K562 (cell line): ENCODE data around the gene UPF1. TPM values are rescaled to one million over a fixed set of nuclear protein-coding genes. Genes with fewer than 3 reads are reported as not detected.

Source experiments
- BCOR ChIP-seq: fragments of 450-650 bp; IDR thresholded peaks from 2 replicates; pipeline ENCODE4 v1.6.1; 2016
- BRCA1 ChIP-seq, 2 experiments: fragments of 450-650 bp in 1 of 2; sonication (generic) in 1 of 2; formaldehyde crosslinking in 1 of 2; IDR thresholded peaks; 2 replicates each; pipeline versions ENCODE4 v1.5.0 to v1.6.1; 2017 to 2020; ENCODE audit warnings: mild to moderate bottlenecking in 1 of 2, missing genetic modification reagents in 1 of 2
- HOXB6 ChIP-seq: fragments of 250-450 bp; sonication (Bioruptor Pico); IDR thresholded peaks from 2 replicates; pipeline ENCODE4 v1.5.1; 2022; ENCODE audit warnings: mild to moderate bottlenecking, borderline replicate concordance
- MYBL2 ChIP-seq, 2 experiments: fragments of 450-650 bp in 1 of 2; sonication (generic) in 1 of 2; formaldehyde crosslinking in 1 of 2; IDR thresholded peaks; 2 replicates each; pipeline versions ENCODE4 v1.6.1 to v1.8.1; 2017 to 2022; ENCODE audit warnings: borderline replicate concordance in 1 of 2, inconsistent platforms in 1 of 2, low read depth in 1 of 2, mild to moderate bottlenecking in 1 of 2, missing genetic modification reagents in 1 of 2, moderate library complexity in 1 of 2
- TAF1 ChIP-seq: IDR thresholded peaks from 2 replicates; pipeline ENCODE4 v1.6.1; 2011; ENCODE audit warnings: mild to moderate bottlenecking, low read length, moderate library complexity; ENCODE audit not compliant: insufficient read depth, control insufficient read depth, severe bottlenecking; ENCODE audit errors: extremely low read depth
- U2AF1 ChIP-seq: fragments of 200-400 bp; formaldehyde crosslinking; optimal IDR thresholded peaks from 2 replicates; pipeline ENCODE3; 2017; ENCODE audit warnings: mild to moderate bottlenecking, low read depth, low read length, moderate library complexity
- ZNF263 ChIP-seq: sonication (generic); formaldehyde crosslinking; IDR thresholded peaks from 2 replicates; pipeline ENCODE4 v1.8.0; 2022; ENCODE audit warnings: mild to moderate bottlenecking, missing genetic modification reagents, borderline replicate concordance
- polyA plus RNA-seq, 8 experiments: library from polyadenylated mRNA; depleted of rRNA in 4 of 8; stranded (reverse) in 5 of 8; unstranded in 3 of 8; fragments of >200 nt; fragmentation: Nextera tagmentation in 2 of 8; fragmentation: Illumina TruSeq in 1 of 8; extraction: Ambion mirVana in 2 of 8; extraction: Trizol in 1 of 8; gene quantifications; 2 replicates each; pipeline versions ENCODE4 v1.2.1 to v1.2.3, GENCODE V29; 2011 to 2014; ENCODE audit warnings: inconsistent platforms in 1 of 8, missing spikeins in 1 of 8
- total RNA-seq, 7 experiments: library from RNA; depleted of rRNA in 6 of 7; stranded (reverse); fragments of >200 nt in 6 of 7; fragmentation: Illumina TruSeq in 2 of 7; extraction: Trizol in 2 of 7; gene quantifications; 2 replicates each; pipeline versions ENCODE4 v1.2.1 to v1.2.3, GENCODE V29; 2011 to 2021; ENCODE audit warnings: low replicate concordance in 1 of 7
- TF ChIP-seq, protein P1 (sequence below), 2 experiments: IDR thresholded peaks; 2 replicates each; pipeline ENCODE4 v1.6.1; 2011; ENCODE audit warnings: borderline replicate concordance in 1 of 2, control low read depth in 1 of 2, low read depth in 1 of 2, low read length in 1 of 2, mild to moderate bottlenecking in 1 of 2, mixed read lengths in 1 of 2, moderate library complexity in 1 of 2; ENCODE audit not compliant: insufficient read depth in 1 of 2, insufficient read length in 1 of 2, poor library complexity in 1 of 2, severe bottlenecking in 1 of 2; ENCODE audit errors: extremely low read depth in 1 of 2
- TF ChIP-seq, protein P2 (sequence below): fragments of 450-650 bp; IDR thresholded peaks from 2 replicates; pipeline ENCODE4 v1.6.1; 2018; ENCODE audit not compliant: partially characterized antibody
- TF ChIP-seq, protein P3 (sequence below): fragments of 450-650 bp; formaldehyde crosslinking; IDR thresholded peaks from 2 replicates; pipeline ENCODE4 v1.4.0; 2022; ENCODE audit warnings: missing genetic modification characterization

UPF1 gene
- total and polyA plus RNA-seq, 9 of the 15 experiments (the other 6 are each of a cell fraction or from before 2014, with no cell fraction given), result 0.34 to 103 (median 27.9) TPM

DNA sequence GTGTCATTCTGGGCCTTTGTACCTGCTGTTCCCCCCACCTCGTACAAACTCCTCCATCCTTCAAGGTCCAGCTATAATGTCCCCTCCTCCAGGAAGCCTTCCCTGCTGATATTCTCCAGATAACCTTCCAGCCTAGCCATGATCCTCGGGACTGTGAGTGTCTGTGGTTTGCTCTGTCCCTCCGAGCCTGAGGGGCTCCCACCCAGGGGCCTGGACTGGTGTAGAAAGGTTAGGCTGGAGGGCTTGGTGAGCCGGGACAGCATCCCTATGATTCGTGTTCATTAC is 37.8 kb upstream of the UPF1 start (continued):
- TF ChIP-seq, protein P1, sequence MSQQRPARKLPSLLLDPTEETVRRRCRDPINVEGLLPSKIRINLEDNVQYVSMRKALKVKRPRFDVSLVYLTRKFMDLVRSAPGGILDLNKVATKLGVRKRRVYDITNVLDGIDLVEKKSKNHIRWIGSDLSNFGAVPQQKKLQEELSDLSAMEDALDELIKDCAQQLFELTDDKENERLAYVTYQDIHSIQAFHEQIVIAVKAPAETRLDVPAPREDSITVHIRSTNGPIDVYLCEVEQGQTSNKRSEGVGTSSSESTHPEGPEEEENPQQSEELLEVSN (IDR thresholded peaks at IDR 0.05; ENCODE audit: borderline replicate concordance in 1 of 2, extremely low read depth in 1 of 2, insufficient read depth in 1 of 2, insufficient read length in 1 of 2, low read depth in 1 of 2, low read length in 1 of 2, poor library complexity in 1 of 2, severe bottlenecking in 1 of 2), result no peak
- no peak for TF ChIP-seq U2AF1
- TF ChIP-seq MYBL2 (IDR thresholded peaks at IDR 0.05; ENCODE audit: low read depth), result no peak
- no peak for TF ChIP-seq MYBL2 (CRISPR knock-in tag; IDR thresholded peaks at IDR 0.05; ENCODE audit: borderline replicate concordance)
- TF ChIP-seq ZNF263 (CRISPR knock-in tag), result no peak
- TF ChIP-seq, protein P2, sequence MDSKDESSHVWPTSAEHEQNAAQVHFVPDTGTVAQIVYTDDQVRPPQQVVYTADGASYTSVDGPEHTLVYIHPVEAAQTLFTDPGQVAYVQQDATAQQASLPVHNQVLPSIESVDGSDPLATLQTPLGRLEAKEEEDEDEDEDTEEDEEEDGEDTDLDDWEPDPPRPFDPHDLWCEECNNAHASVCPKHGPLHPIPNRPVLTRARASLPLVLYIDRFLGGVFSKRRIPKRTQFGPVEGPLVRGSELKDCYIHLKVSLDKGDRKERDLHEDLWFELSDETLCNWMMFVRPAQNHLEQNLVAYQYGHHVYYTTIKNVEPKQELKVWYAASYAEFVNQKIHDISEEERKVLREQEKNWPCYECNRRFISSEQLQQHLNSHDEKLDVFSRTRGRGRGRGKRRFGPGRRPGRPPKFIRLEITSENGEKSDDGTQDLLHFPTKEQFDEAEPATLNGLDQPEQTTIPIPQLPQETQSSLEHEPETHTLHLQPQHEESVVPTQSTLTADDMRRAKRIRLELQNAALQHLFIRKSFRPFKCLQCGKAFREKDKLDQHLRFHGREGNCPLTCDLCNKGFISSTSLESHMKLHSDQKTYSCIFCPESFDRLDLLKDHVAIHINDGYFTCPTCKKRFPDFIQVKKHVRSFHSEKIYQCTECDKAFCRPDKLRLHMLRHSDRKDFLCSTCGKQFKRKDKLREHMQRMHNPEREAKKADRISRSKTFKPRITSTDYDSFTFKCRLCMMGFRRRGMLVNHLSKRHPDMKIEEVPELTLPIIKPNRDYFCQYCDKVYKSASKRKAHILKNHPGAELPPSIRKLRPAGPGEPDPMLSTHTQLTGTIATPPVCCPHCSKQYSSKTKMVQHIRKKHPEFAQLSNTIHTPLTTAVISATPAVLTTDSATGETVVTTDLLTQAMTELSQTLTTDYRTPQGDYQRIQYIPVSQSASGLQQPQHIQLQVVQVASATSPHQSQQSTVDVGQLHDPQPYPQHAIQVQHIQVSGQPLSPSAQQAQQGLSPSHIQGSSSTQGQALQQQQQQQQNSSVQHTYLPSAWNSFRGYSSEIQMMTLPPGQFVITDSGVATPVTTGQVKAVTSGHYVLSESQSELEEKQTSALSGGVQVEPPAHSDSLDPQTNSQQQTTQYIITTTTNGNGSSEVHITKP, result no peak
- TF ChIP-seq BRCA1 (IDR thresholded peaks at IDR 0.05), result no peak
- no peak for TF ChIP-seq BRCA1 (CRISPR knock-in tag; IDR thresholded peaks at IDR 0.05)
- TF ChIP-seq BCOR, result peak; percentile 35; the same call in 1 of the 2 replicates
- TF ChIP-seq, protein P3, sequence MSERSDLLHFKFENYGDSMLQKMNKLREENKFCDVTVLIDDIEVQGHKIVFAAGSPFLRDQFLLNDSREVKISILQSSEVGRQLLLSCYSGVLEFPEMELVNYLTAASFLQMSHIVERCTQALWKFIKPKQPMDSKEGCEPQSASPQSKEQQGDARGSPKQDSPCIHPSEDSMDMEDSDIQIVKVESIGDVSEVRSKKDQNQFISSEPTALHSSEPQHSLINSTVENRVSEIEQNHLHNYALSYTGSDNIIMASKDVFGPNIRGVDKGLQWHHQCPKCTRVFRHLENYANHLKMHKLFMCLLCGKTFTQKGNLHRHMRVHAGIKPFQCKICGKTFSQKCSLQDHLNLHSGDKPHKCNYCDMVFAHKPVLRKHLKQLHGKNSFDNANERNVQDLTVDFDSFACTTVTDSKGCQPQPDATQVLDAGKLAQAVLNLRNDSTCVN (CRISPR knock-in tag), result no peak
- TF ChIP-seq HOXB6, result no peak
- no peak for TF ChIP-seq TAF1
